A549 (cell line): ENCODE results near the gene OTOG.

Experiments used
- BCL3 ChIP-seq: fragments of >200 bp; sonication (Bioruptor Twin); formaldehyde crosslinking; IDR thresholded peaks from 3 replicates; pipeline ENCODE4 v1.6.1; 2016
- CTCF ChIP-seq: fragments of >200 bp; sonication (Bioruptor Twin); formaldehyde crosslinking; IDR thresholded peaks from 3 replicates; pipeline ENCODE4 v1.5.1; 2016
- KDM1A ChIP-seq: fragments of 200-600 bp; sonication (generic); IDR thresholded peaks from 2 replicates; pipeline ENCODE4 v1.6.1; 2016; ENCODE audit warnings: low read depth, mild to moderate bottlenecking

- TF ChIP-seq CTCF: no peak
- TF ChIP-seq KDM1A: no peak
- TF ChIP-seq BCL3: no peak
Observed at GRCh38 chr11:17519061-17519885, 27.8 kb upstream of the OTOG start.
